GM18517 (cell line): Measurements from ENCODE around the gene CD81.

Experiments
- ATAC-seq: cut with Tn5 transposase; IDR thresholded peaks from one replicate; pipeline ENCODE4 v1.9.1; 2021; ENCODE audit warnings: mild to moderate bottlenecking, moderate library complexity; ENCODE audit not compliant: unreplicated experiment

CD81 gene

DNA sequence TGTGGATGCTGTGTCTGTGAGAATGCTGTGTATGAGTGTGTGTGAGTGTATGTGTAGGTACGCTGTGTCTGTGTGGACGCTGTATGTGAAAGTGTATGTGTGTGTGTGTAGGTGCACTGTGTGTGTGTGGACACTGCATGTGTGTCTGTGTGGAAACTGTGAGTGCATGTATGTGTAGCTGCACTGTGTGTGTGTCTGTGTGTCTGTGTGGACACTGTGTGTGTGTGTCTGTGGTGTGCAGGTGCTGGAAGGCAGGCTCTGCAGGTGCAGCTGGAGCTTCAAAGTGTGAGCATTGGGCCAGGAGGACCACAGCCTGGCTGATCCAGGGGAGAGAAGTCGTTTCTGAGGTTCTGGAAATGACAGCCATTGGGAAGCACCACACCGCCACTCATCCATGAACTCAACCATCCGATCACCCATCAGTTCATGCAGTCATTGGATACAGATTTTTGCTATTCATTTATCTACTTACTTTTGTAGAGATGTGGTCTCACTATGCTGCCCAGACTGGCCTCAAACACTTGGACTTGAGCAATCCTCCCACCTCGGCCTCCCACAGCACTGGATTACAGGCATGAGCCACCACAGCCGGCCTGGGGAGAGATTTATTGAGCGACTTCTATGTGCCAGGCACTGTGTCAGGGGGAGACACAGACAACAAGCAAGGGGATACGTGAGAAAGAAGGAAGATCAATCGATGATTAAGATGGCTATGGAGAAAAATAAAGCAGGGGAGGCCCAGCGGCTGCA lies 57.6 kb downstream of the CD81 start:
- ATAC-seq, result no peak

DNA sequence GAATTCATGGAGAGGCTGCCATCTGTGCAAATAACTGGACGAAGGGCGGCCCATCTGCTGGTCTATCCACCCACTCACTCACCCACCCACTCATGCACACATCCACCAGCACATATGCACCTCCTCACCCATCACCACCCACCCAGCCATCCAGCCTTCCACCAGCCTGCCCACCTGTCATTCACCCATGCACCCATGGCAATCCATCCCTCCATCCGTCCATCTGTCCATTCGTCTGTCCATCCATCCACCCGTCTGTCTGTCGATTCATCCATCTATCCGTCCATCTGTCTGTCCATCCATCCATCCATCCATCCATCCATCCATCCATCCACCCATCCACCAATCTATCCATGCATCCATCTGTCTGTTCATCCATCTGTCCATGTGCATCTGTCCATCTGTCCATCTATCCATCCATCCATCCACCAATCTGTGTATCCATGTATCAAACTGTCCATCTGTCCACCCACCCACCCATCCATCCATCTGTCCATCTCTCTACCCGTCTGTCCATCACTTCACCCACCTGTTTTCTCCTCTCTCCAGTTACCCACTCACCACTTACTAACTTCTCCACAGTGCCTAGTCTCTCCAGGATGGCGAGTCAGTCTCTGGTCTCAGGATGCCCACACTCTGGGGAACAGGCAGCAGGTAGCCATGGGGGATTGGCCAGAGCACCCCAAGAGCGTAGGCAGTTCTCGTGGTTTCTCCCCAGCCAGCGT lies 58.3 kb downstream of the CD81 start:
- ATAC-seq, result no peak

DNA sequence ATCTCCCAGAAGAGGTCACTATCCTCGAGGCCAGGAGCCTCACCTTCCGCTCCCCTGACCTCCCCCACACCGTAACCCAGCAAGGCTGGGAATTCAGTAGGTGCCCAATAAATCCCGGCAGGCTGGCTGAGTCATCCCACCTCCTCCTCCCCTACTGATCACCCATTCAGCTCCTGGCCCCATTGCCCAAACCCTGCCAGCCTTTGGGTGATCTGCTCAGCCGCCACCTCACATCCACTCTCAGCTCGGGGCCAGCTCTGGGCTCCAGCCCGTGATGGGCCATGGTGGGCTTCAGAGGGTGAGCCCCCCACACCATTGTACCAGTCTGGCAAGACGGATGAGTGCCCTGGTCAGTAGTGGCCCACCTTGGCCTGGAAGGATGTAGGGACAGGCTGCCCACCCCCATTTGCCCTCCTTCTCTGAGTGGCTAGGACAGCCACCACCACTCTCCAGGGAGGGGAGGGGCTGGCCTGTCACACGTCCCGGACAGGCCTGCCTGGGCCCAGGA lies 59.0 kb downstream of the CD81 start:
- no peak for ATAC-seq

DNA sequence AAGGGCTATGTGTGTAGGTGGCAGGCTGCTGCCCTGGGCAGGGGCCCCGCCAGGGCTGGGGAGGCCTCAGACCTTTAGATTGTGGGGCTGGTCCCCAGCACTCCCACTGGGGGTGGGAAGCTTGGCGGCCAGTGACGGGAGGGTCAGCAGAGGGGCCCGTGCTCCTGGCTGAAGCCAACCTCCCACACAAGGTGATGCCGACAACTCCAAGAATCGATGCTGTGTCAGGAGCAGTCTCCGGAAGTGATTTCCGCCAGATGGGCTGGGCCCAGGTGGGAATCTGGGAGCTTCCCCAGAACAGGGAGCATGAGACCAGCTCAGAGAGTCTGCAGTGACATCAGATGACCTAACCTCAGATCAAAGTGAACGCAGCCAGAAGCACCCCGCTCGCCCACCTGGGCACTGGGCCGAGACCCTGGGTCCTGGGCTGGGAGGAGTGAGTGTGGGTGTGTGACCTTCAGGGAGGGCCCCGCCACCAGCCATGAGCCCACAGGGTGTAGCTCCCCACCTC lies 59.5 kb downstream of the CD81 start:
- ATAC-seq, result no peak

DNA sequence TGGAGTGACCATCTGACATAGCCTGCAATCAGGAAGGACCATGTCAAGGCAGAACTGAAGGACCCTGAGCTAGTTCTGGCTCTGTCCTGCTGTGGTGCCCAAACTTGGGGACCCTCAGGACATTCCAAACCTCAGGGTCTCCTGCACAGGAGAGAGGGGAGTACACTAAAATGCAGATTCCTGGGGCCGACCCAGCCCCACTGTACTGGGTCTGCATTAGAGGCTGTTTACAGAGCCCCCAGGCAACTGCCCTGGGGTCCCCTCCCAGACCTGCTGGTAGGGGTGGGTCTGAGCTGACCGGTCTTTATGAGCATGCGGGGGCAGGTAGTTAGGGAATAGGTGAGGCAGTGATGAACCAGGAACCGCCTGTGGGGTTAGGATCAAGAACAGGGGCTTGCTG lies 60.4 kb downstream of the CD81 start:
- no peak for ATAC-seq

DNA sequence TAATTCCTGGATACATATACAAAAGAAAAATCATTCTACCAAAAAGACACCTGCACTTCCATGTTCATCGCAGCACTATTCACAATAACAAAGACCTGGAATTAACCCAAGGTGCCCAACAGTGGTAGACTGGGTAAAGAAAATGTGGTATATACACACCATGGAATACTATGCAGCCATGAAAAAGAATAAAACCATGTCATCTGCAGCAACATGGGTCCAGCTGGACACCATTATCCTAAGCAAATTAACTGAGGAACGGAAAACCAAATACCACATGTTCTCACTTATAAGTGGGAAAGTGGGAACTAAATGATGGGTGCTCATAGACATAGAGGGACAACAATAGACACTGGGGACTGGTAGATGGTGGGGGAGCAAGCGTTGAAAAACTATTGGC lies 62.7 kb downstream of the CD81 start:
- ATAC-seq, result no peak

DNA sequence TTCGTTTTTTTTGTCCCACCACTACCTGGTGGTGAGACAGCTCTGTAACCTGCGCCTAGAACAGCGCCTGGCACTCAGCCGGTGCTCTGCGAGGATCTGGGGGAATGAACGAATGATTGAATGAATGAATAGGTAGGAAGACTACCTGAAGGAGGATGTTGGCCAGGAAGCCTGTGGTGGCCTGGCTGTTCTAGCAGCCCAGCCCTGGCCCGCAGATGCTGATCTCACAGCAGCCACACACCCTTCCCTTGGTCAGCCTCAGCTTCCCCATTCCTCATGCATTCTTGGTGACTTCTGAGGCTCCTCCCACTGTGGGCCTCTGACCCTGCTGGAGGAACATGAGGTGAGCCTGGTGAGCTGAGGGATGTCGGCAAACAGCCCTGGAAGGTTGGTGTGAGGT lies 63.5 kb downstream of the CD81 start:
- no peak for ATAC-seq

DNA sequence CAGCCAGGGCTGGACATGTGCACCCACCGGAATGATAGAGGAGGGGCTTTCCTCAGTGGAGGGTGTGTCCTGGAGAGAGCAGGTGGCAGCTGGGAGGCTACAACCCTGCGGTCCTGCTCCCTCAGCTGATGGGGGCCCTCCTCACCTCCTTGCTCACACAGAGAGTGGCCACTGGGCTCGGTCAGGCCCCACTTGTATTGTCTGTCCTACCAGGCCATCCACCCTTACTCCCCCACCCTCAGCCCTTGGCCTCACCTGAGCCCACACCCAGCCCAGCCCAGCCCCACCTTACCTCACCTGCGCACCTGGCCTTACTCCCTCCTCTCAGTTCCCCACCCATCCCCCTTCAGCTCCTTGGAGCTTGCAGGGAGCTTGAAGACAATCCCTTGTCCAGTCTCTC lies 64.1 kb downstream of the CD81 start:
- ATAC-seq, result no peak

DNA sequence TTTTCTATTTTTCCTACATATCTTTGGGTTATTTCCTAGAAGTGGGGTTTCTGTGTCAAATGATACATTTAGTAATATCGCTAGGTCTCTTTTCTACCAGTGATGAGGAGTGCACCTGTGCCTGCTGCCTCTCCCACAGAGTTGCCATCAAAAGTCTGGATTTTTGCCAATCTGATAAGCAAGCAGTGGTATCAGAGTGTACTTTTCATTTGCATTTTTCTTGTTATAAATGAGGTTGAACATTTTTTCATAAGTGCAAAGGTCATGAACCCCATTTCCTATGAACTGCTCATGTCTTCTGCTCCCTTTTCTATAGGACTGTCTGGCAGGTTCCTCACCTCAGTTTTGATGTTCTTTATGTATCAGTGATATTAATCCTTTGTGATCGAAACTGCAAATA lies 65.5 kb downstream of the CD81 start:
- no peak for ATAC-seq

DNA sequence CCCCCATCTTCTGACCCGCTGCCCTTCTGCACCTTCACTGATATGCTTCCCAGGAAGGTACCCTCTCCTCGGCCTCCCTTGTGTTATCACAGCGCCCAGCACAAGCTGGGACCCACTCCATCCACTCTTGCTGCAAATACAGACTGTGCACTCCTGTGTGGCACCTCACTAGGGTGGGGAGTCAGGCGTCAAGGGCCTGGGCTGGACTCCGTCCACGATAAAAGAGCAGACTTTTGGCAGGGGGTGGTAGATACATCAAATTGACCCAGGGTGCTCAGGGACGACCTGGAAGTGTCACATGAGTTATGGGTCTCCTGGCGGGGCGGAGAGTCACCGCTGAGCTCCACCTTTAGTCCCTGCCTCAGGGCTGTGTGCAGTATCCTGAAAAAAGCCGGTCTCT lies 66.3 kb downstream of the CD81 start:
- no peak for ATAC-seq

DNA sequence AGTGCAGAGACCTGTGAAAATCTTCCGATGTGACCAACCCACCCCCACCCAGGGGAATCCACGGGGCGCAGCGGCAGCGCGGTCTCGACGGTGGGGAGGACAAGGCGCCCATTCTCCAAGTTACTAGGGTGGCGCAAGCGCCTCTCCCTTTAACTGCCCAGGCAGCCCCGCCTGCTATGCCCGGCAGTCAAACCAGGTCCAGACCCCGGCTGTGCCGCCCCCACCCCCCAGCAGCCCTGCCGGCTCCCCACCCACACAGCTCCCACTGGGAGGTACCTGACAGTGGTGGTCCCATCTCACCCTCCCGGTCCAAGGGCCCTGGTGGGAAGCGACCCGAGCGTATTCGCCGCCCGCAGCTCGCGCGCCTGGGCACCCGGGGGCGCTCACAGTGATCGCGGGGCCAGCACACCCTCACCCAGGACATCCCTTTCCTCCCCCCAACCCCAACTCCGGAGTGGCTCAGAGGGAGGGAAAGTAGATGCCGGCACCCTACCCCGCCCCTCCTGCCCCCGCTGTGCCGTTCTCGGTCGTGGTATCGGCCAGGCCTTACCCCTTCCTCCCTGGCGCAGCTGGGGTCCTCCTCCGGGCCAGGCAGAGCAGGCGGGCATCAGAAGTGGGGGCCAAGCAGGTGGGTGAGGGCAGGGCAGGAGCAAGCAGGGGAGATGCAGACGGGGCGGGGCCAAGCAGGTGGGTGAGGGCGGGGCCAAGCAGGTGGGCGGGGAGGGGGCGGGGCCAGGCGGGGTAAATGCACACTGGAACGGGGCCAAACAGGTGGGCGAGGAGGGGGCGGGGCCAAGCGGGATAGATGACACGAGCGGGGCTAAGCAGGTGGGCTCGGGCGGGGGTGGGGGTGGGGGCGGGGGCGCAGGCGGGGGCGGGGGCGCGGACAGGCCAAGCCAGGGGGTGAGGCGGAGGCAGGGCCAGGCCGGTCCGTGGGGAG lies 67.0 kb downstream of the CD81 start, which contains the start of gene TRPM5:
TSS of gene TRPM5 (minus strand) at position 634 of the 940 bp plus-strand sequence. CDS start 21,478 bp downstream, outside the sequence.
- no peak for ATAC-seq

DNA sequence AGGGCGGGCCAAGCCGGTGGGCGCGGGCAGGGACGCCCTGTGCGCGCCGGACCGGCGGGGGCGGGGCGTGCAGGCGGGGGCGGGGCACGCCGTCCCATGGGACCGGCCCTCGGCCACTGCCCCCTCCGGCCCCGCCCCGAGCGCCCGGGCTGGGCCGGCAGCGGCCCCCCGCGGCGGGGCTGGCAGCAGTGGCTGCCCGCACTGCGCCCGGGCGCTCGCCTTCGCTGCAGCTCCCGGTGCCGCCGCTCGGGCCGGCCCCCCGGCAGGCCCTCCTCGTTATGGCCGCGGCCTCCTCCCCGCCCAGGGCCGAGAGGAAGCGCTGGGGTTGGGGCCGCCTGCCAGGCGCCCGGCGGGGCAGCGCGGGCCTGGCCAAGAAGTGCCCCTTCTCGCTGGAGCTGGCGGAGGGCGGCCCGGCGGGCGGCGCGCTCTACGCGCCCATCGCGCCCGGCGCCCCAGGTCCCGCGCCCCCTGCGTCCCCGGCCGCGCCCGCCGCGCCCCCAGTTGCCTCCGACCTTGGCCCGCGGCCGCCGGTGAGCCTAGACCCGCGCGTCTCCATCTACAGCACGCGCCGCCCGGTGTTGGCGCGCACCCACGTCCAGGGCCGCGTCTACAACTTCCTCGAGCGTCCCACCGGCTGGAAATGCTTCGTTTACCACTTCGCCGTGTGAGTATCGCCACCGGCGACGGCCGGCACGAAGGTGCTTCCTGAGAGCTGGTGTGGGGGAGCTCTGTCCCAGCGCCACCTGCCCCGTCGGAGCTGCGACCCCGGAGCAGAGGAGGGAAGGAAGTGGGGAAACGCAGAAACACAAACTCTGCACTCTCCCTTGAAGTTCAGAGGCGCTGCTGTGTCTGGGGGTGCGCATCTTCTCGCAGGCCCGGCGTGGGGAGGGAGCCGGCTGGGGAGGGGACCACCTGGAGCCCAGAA lies 68.0 kb downstream of the CD81 start, which contains the start of gene KCNQ1:
TSS of gene KCNQ1 (plus strand) at position 188 of the 925 bp plus-strand sequence. CDS start at position 279, 91 bp downstream.
- no peak for ATAC-seq

DNA sequence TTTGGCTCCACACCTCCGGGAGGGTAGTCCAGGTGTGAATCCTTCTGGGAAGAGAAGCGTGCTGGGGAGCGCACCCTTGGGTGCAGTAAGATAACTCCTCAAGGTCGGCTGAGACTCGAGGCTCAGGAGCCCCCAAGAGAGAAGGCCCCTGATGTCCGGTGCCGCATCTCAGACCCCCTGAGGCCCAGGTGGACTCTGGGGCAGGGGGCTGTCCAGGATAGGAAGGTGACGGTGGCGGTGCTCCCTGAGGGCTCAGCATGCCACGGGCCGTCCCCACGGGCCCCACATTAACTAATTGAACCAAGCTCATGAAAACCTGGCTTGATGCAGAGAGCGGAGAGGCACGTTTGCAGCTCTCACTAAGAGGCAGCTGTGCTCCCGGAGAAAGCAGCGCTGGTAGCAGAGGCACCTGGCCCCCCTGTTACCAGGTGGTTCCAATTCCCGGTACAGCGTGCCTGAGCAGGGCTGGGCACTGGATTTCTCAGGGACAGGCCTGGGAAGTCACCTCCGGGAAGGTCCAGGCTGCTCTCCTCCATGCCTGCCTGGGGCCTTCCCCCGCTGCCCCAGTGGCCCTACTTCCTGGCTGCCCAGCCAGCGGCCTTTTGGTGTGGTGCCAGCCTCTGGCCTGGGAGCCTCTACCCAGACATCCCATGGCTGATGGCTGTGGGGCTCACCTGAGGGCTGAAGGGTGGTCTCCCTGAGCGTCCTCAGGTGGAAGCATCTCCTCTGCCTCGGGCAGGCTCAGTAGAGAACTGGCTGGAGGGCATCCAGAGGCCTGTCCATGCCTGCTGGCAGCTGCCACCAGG lies 68.8 kb downstream of the CD81 start:
- no peak for ATAC-seq

DNA sequence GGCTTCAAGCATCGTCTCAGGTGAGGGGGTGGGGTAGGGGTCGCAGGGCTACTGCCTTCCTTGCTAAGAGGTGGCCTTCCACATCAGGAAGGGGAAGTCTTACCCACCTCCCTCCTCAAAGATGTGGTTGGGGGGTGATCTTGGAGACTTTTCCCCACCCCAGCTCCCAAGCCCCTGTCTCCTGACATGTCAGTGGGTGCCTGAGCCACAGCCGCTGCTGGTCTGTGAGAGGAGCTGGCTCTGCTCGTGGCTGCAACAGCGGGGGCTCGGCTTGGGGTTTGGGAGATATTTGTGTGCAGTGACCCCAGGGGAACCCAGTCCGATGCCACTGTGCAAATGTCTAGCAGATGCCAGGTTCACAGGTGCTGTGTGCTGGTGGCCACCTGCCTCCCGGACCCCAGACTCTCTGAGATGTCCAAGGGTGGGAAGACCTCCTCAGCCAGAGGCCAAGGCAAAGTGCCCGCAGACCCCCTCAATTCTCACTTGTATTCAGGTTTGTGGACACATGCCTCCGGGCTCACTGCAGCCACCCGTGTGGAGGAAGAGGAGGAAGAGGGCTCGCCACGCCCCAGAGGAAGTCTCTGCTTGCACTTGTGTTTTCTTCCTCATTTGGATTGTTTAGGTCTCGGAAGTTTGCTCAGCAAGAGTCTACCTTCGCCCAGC lies 69.6 kb downstream of the CD81 start:
- no peak for ATAC-seq
